A673 (cell line): ENCODE data around the gene MFAP5.
"Not testable (repeated sequence)": the region's sequence is repeated elsewhere in the genome, so short reads cannot be mapped to it uniquely, and the experiment has no call there.

Experiments
- EZH2 ChIP-seq: fragments of 200-600 bp; sonication (generic); IDR thresholded peaks from 2 replicates; pipeline ENCODE4 v1.6.1; 2017; ENCODE audit warnings: borderline replicate concordance, low read depth, mild to moderate bottlenecking, mixed read lengths, antibody characterized with exemption, low read length; ENCODE audit not compliant: poor library complexity, severe bottlenecking
- TF ChIP-seq, protein P1 (sequence below): fragments of 300-800, 200-600 bp; sonication (generic); conservative IDR thresholded peaks from 2 replicates; pipeline ENCODE4 v1.5.1; 2017; ENCODE audit warnings: low read depth, mild to moderate bottlenecking, antibody characterized with exemption, low read length, moderate library complexity, mixed read lengths

- TF ChIP-seq, protein P1, sequence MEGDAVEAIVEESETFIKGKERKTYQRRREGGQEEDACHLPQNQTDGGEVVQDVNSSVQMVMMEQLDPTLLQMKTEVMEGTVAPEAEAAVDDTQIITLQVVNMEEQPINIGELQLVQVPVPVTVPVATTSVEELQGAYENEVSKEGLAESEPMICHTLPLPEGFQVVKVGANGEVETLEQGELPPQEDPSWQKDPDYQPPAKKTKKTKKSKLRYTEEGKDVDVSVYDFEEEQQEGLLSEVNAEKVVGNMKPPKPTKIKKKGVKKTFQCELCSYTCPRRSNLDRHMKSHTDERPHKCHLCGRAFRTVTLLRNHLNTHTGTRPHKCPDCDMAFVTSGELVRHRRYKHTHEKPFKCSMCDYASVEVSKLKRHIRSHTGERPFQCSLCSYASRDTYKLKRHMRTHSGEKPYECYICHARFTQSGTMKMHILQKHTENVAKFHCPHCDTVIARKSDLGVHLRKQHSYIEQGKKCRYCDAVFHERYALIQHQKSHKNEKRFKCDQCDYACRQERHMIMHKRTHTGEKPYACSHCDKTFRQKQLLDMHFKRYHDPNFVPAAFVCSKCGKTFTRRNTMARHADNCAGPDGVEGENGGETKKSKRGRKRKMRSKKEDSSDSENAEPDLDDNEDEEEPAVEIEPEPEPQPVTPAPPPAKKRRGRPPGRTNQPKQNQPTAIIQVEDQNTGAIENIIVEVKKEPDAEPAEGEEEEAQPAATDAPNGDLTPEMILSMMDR: not testable (repeated sequence)
- TF ChIP-seq EZH2: not testable (repeated sequence)
Observed at GRCh38 chr12:8624750-8625149, 37.9 kb downstream of the MFAP5 start.
